Ascending aorta (tissue), 2 donors: ENCODE results near the gene NEK2. TPM values are rescaled to one million over a fixed set of nuclear protein-coding genes. Genes with fewer than 3 reads are reported as not detected.

Experiments used
- DNase-seq, 2 donors: peaks; one replicate each; pipeline ENCODE4 v3.0.0-alpha.2; 2019; ENCODE audit warnings: low spot score in 2 of 2
- H3K27ac ChIP-seq, 2 donors: fragments of 200-600 bp; sonication (generic); one replicate each; pipeline ENCODE4 v1.5.1; 2016 to 2017; ENCODE audit warnings: mild to moderate bottlenecking in 1 of 2
- H3K27me3 ChIP-seq: fragments of 200-600 bp; sonication (generic); one replicate; pipeline ENCODE4 v1.5.1; 2017
- H3K36me3 ChIP-seq, 2 donors: fragments of 200-600 bp; sonication (generic); one replicate each; pipeline ENCODE4 v1.5.1; 2016
- H3K4me1 ChIP-seq, 2 donors: fragments of 200-600 bp; sonication (generic); one replicate each; pipeline ENCODE4 v1.5.1; 2016 to 2017; ENCODE audit warnings: mild to moderate bottlenecking in 1 of 2
- H3K4me3 ChIP-seq, 2 donors: fragments of 200-600 bp; sonication (generic); one replicate each; pipeline ENCODE4 v1.5.1; 2016 to 2017; ENCODE audit warnings: mild to moderate bottlenecking in 1 of 2
- H3K9me3 ChIP-seq, 2 donors: fragments of 200-600 bp; sonication (generic); one replicate each; pipeline ENCODE4 v1.5.1; 2016
- CTCF ChIP-seq, 3 experiments: fragments of 200-600 bp in 2 of 3; fragments of 450-650 bp in 1 of 3; sonication (generic) in 2 of 3; IDR thresholded peaks; one replicate each; pipeline ENCODE4 v1.5.1; 2016 to 2019; ENCODE audit warnings: antibody characterized with exemption in 3 of 3, mild to moderate bottlenecking in 1 of 3, moderate library complexity in 1 of 3
- intact Hi-C: fragments of 100-400 bp; cut with DNase I; formaldehyde crosslinking; loops from one replicate; pipeline ENCODE4 v1.15.1; 2023
- total RNA-seq: library from RNA; depleted of rRNA; stranded (reverse); fragments of >200 nt; gene quantifications from one replicate; pipeline ENCODE4 v1.1.0, GENCODE V29; 2016

The NEK2 gene
- total RNA-seq, 1 donor from 2014 or later = not detected

GRCh38 chr1:211641942-211642341 lies 33.5 kb downstream of the NEK2 start:
- H3K4me1 ChIP-seq = peaks cover 5 to 16% of the 10 kb centered on the region in 2 donors
- intact Hi-C loops = loop anchor here (2.0 to 10.0 kb wide), 3 partner anchors 25 to 387 kb away; partner anchors contain the start of gene RCOR3
- no peak for TF ChIP-seq CTCF (IDR thresholded peaks at IDR 0.05)
- no peaks in the 10 kb centered on the region for H3K9me3 ChIP-seq
- H3K27ac ChIP-seq = peak overlapping the region in 1 of 2 donors; percentile 78
- peak in 1 of 2 donors; percentile 28 for DNase-seq
- no peaks in the 10 kb centered on the region for H3K27me3 ChIP-seq
- H3K4me3 ChIP-seq = no peak overlapping the region
- no peaks in the 10 kb centered on the region for H3K36me3 ChIP-seq

- peak in 1 of 2 donors; percentile 27 for DNase-seq
These were observed 34.2 kb downstream of the NEK2 start for GRCh38 chr1:211641044-211641800.

GRCh38 chr1:211640301-211640630 lies 35.2 kb downstream of the NEK2 start:
- no peaks in the 10 kb centered on the region for H3K36me3 ChIP-seq
- peak in 1 of 2 donors; percentile 12 for DNase-seq
- intact Hi-C loops = loop anchor here (10.0 kb wide), 2 partner anchors 255 to 385 kb away; partner anchors contain the start of gene RCOR3
- H3K4me3 ChIP-seq = no peak overlapping the region
- no peaks in the 10 kb centered on the region for H3K27me3 ChIP-seq
- TF ChIP-seq CTCF (IDR thresholded peaks at IDR 0.05) = no peak
- H3K27ac ChIP-seq = no peak overlapping the region
- no peaks in the 10 kb centered on the region for H3K9me3 ChIP-seq
- H3K4me1 ChIP-seq = peaks cover 5 to 16% of the 10 kb centered on the region in 2 donors

More at GRCh38 chr1:211641044-211641800, 34.2 kb downstream of the NEK2 start:
- Histone ChIP-seq H3K4me1 (peaks cover 5 to 16% of the 10 kb centered on the region in 2 donors), H3K27ac (peak overlapping the region in 1 of 2 donors; percentile 19), H3K9me3 (no peaks in the 10 kb centered on the region), H3K27me3 (no peaks in the 10 kb centered on the region), H3K4me3 (no peak overlapping the region), H3K36me3 (no peaks in the 10 kb centered on the region)
- TF ChIP-seq CTCF (IDR thresholded peaks at IDR 0.05) = no peak
- intact Hi-C loops = loop anchor here (10.0 kb wide), 2 partner anchors 256 to 386 kb away; partner anchors contain the start of gene RCOR3

- H3K27ac ChIP-seq = peak overlapping the region in 1 of 2 donors; percentile 42
- no peaks in the 10 kb centered on the region for H3K36me3 ChIP-seq
- peak in 1 of 2 donors; percentile 63 for DNase-seq
- H3K9me3 ChIP-seq = no peaks in the 10 kb centered on the region
- intact Hi-C loops = loop anchor here (10.0 kb wide), 2 partner anchors 255 to 385 kb away; partner anchors contain the start of gene RCOR3
- TF ChIP-seq CTCF (IDR thresholded peaks at IDR 0.05) = no peak
- peaks cover 5 to 16% of the 10 kb centered on the region in 2 donors for H3K4me1 ChIP-seq
- H3K4me3 ChIP-seq = no peak overlapping the region
- H3K27me3 ChIP-seq = no peaks in the 10 kb centered on the region
These were observed 35.7 kb downstream of the NEK2 start for GRCh38 chr1:211639475-211640300.

GRCh38 chr1:211638689-211639101 lies 36.7 kb downstream of the NEK2 start:
- intact Hi-C loops = no loop called here
- H3K4me1 ChIP-seq = peaks cover 1 to 10% of the 10 kb centered on the region in 2 donors
- peak in 1 of 2 donors; percentile 34 for DNase-seq

More at GRCh38 chr1:211638689-211639101, 36.7 kb downstream of the NEK2 start:
- H3K27ac ChIP-seq = no peak overlapping the region
- no peak for TF ChIP-seq CTCF (IDR thresholded peaks at IDR 0.05)
- no peaks in the 10 kb centered on the region for H3K36me3 ChIP-seq
- no peaks in the 10 kb centered on the region for H3K27me3 ChIP-seq
- H3K9me3 ChIP-seq = no peaks in the 10 kb centered on the region
- no peak overlapping the region for H3K4me3 ChIP-seq
